BJ (cell line): ENCODE results near the gene TIMM23B. TPM values are rescaled to one million over a fixed set of nuclear protein-coding genes. Genes with fewer than 3 reads are reported as not detected.
"Not testable (repeated sequence)": the region's sequence is repeated elsewhere in the genome, so short reads cannot be mapped to it uniquely, and the experiment has no call there.

Experiments
- CTCF ChIA-PET: fragments of 350-600 bp; formaldehyde crosslinking; extraction: SDS; loops from one replicate; lab custom pipeline; 2021; ENCODE audit warnings: antibody characterized with exemption, inconsistent platforms; lab: Yijun Ruan, JAX
- POLR2A ChIA-PET: fragments of 300-600 bp; sonication (Branson Sonifier 250); formaldehyde crosslinking; extraction: SDS; loops from one replicate; lab custom pipeline; 2021; ENCODE audit warnings: antibody characterized with exemption; lab: Charles Lee
- DNase-seq: peaks from one replicate; pipeline ENCODE4 v3.0.0-alpha.2; 2011; ENCODE audit warnings: low read depth
- H3K27me3 ChIP-seq: 2 replicates; pipeline ENCODE4 v1.6.0; 2011; ENCODE audit warnings: low read length; ENCODE audit not compliant: control insufficient read depth, insufficient read depth
- H3K36me3 ChIP-seq: 2 replicates; pipeline ENCODE4 v1.5.1; 2011; ENCODE audit warnings: low read length; ENCODE audit not compliant: control insufficient read depth, insufficient read depth
- H3K4me3 ChIP-seq: 2 replicates; pipeline ENCODE4 v1.5.1; 2011; ENCODE audit warnings: low read depth, mild to moderate bottlenecking, control low read depth, low read length
- polyA plus RNA-seq: library from polyadenylated mRNA; depleted of rRNA; stranded (reverse); fragments of >200 nt; gene quantifications from 2 replicates; pipeline ENCODE4 v1.2.3, GENCODE V29; 2011
- TF ChIP-seq, protein P1 (sequence below): IDR thresholded peaks from 2 replicates; pipeline ENCODE4 v1.5.1; 2011; ENCODE audit warnings: low read depth, mild to moderate bottlenecking, control low read depth, inconsistent platforms, low read length, moderate library complexity; ENCODE audit not compliant: insufficient read depth

The TIMM23B gene
- polyA plus RNA-seq, 1 experiment = 11.4 TPM

DNA sequence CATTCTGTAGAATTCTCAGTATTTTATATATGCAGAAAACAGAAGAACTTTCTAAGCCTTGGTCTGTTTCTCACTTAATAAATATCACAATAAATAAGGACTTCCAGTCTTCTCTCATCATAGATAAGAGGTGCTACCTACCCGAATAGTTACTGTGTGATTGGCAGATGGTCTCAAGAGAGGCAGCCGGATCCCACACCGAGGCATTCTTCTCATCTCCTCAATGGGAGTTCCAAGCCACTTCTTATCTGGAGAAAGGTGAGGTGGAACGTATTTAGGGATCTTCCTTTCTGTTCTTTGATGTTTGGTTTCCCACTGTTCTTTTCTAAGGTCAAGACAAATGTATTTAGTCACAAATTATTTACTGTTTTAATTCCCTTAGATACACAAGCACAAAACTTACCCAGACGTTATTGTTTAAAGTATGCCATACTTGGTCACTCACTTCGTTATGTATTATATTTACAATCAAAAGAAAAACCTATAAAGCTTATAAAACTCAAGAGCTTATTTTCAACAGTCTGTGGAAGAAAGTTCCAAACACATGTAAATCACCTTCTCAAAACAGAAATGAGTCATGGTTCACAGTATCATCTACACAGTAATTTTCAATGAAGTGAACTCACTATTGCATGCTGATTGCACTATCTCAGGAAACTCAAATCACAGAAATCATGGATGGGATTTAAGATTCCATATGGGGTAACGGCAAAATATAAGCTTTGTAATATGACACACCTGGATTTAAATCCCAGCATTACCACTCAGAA is 9.7 kb upstream of the TIMM23B start:
- CTCF ChIA-PET, H3K36me3 ChIP-seq, H3K27me3 ChIP-seq, POLR2A ChIA-PET, DNase-seq, H3K4me3 ChIP-seq: not testable (repeated sequence)

DNA sequence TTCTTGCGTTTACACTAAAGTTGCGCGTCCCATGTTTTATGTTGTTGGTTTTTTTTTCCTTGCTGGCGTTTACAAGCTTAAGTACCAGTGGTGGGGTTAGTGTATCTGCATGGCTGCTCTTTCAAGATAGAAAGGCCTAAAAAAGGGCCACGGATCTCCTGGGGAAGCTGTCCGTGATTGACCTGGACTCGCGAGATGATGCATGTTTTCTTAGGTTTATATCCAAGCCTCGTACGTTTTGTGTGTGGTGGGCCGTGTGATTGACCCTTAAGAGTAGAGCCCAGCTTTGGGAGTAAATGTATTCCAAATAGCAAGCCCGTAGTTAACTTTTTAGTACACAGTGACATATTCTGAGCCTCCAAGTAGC is 469 bp downstream of the TIMM23B start:
- POLR2A ChIA-PET, H3K27me3 ChIP-seq, H3K36me3 ChIP-seq, DNase-seq, CTCF ChIA-PET: not testable (repeated sequence)
- peak overlapping the region; percentile 75 for H3K4me3 ChIP-seq

DNA sequence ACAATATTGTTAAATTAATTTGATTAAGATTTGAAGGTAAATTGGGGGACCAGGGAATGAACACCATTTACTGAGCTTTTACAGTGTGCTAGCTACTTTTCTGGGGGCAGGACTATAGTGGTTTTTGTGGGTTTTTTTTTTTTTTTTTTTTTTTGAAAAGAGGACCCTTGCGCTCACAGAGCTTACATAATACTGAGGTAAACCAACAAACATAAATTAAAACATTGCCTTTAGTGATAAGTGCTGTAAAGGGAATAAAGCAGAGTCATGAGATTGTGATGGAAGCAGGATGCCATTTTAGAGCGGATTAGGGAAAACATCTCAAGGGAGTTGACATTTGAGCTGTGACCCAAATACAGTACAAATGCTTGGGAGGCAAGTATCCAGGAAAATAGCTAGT is 1.8 kb downstream of the TIMM23B start:
- POLR2A ChIA-PET, H3K36me3 ChIP-seq, H3K4me3 ChIP-seq, DNase-seq, CTCF ChIA-PET, H3K27me3 ChIP-seq: not testable (repeated sequence)

DNA sequence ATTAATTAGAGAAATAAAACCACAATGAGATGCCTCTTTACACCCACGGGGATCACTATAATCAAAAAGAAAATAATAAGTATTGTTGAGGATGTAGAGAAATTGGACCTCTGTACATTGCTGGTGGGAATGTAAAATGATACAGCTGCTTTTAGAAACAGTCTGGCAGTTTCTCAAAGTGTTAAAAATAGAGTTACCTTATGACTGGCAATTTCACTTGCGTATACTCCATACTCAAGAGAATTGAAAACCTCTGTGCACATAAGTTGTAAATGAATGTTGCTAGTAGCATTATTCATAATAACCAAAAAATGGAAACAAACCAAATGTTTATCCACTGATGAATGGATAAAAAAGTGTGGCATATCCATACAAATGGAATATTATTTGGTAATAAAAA is 6.3 kb downstream of the TIMM23B start:
- POLR2A ChIA-PET, DNase-seq, H3K27me3 ChIP-seq, H3K4me3 ChIP-seq, CTCF ChIA-PET, H3K36me3 ChIP-seq: not testable (repeated sequence)

DNA sequence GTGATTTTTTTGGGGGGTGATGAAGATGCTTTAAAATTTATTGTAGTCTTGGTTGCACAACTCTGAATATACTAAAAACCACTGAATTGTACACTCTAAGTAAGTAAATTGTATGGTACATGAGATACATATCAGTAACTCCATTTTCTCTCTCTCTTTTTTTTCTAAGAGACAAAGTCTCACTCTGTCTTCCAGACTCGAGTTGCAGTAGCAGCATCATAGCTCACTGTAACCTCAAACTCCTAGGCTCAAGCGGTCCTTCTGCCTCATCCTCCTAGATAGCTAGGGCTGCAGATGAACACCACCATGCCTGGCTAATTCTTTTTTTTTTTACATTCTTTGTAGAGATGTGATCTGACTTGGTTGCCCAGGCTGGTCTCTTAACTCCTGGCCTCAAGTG is 6.9 kb downstream of the TIMM23B start:
- H3K36me3 ChIP-seq, H3K27me3 ChIP-seq, DNase-seq, CTCF ChIA-PET, H3K4me3 ChIP-seq, POLR2A ChIA-PET: not testable (repeated sequence)

DNA sequence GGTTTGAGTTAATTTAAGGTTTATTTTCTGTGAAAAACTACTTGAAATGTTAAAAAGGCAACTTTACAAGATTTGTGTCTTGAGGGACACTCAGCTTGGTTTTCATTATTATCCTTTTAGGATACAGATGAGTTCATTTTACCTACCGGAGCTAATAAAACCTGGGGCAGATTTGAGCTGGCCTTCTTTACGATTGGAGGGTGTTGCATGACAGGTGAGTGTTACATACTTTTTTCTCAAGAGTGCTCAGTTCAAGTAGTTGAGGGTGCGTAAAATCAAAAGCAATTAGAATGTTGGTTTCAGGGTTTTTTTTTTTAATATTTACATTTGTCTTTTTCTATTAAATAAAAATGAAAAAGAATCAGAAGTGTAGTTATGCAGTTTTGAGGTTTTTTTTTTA is 10.2 kb downstream of the TIMM23B start:
- H3K27me3 ChIP-seq, DNase-seq, POLR2A ChIA-PET, H3K4me3 ChIP-seq, CTCF ChIA-PET, H3K36me3 ChIP-seq: not testable (repeated sequence)

DNA sequence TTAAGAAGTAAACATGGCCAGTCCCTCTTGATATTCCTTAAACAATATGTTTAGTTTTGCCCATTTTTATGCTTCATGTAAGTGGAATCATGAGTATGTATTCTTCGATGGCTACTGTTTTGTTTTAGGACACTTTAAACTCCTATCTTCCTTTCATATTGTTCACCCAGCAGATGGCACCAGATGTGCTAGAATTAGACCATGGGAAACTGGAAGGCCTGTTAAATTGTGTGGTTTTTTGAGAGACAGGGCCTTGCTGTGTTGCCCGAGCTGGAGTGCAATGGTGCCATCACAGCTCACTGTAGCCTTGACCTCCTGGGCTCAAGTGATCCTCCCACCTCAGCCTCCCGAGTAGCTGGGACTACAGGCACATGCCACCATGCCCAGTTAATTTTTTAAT is 11.3 kb downstream of the TIMM23B start:
- TF ChIP-seq, protein P1, sequence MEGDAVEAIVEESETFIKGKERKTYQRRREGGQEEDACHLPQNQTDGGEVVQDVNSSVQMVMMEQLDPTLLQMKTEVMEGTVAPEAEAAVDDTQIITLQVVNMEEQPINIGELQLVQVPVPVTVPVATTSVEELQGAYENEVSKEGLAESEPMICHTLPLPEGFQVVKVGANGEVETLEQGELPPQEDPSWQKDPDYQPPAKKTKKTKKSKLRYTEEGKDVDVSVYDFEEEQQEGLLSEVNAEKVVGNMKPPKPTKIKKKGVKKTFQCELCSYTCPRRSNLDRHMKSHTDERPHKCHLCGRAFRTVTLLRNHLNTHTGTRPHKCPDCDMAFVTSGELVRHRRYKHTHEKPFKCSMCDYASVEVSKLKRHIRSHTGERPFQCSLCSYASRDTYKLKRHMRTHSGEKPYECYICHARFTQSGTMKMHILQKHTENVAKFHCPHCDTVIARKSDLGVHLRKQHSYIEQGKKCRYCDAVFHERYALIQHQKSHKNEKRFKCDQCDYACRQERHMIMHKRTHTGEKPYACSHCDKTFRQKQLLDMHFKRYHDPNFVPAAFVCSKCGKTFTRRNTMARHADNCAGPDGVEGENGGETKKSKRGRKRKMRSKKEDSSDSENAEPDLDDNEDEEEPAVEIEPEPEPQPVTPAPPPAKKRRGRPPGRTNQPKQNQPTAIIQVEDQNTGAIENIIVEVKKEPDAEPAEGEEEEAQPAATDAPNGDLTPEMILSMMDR = 0 out of 2 replicates have a peak, but pooled peaks have one; percentile 5
- POLR2A ChIA-PET, H3K4me3 ChIP-seq, H3K27me3 ChIP-seq, CTCF ChIA-PET, DNase-seq, H3K36me3 ChIP-seq: not testable (repeated sequence)

DNA sequence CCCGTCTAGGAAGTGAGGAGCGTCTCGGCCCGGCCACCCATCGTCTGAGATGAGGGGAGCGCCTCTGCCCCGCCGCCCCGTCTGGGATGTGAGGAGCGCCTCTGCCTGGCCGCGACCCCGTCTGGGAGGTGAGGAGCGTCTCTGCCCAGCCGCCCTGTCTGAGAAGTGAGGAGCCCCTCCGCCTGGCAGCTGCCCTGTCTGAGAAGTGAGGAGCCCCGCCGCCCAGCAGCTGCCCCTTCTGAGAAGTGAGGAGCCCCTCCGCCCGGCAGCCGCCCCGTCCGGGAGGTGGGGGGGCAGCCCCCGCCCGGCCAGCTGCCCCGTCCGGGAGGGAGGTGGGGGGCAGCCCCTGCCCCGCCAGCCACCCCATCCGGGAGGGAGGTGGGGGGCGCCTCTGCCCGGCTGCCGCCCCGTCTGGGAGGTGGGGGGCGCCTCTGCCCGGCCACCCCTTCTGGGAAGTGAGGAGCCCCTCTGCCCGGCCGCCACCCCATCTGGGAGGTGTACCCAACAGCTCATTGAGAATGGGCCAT is 28.5 kb downstream of the TIMM23B start:
- H3K27me3 ChIP-seq, POLR2A ChIA-PET, H3K36me3 ChIP-seq, CTCF ChIA-PET, H3K4me3 ChIP-seq, DNase-seq: not testable (repeated sequence)

DNA sequence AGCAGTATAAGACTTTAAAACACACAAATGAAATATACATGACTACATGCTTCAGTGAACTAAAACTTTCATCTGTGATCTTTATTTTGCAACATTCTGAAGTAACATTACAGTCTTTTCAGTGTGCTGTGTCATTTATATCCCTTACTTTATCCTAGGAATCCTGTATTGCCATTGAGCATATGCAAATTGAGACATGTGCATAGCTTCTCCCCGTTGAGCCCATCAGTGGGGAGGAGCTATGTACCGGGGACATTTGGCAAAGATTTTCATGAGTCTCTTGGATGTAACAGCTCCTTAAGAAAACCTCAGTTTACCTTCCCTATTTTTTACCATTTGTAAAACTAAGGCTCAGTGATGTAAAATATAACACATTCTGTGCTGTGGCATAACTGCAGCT is 29.6 kb downstream of the TIMM23B start:
- DNase-seq, H3K4me3 ChIP-seq, CTCF ChIA-PET, H3K36me3 ChIP-seq, H3K27me3 ChIP-seq, POLR2A ChIA-PET: not testable (repeated sequence)

DNA sequence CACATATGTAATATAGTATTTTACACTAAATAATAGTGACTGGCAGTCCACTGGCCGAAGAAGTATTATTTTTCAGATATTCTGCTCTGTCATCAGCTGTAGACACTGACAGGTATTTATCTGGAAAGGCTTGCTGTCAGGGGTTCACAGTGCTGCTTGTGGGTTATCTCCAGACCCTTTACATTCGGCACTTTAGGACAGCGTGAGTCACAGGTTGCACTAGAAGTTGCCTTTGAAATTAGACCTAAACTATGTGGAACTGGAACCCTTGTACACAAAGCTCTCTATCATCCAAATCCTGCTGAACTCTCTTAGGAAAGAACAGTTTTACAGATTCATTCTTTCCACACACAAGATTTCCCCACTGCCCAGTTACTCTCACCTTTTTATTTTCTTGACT is 30.2 kb downstream of the TIMM23B start:
- H3K36me3 ChIP-seq, H3K4me3 ChIP-seq, CTCF ChIA-PET, DNase-seq, H3K27me3 ChIP-seq, POLR2A ChIA-PET: not testable (repeated sequence)

DNA sequence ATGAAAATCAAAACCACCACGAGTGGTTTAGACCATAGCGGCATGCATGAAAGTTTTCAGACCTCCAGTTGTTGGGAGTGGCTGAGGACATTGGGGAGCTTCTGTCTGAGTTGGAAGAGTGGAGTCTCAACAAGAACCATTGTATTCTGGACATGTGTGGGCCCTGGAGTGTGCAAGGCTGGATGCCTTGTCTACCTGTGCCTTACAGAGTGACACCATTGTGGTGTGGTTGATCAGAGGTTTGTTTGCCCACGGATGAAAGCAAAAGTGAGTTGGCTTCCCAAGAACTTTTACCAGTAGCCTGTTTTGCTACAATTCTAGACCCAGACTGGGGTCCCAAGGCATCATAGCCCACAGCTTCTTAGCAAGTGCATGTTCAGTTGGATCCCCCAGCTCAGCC is 35.9 kb downstream of the TIMM23B start:
- H3K4me3 ChIP-seq, POLR2A ChIA-PET, CTCF ChIA-PET, H3K27me3 ChIP-seq, DNase-seq, H3K36me3 ChIP-seq: not testable (repeated sequence)

DNA sequence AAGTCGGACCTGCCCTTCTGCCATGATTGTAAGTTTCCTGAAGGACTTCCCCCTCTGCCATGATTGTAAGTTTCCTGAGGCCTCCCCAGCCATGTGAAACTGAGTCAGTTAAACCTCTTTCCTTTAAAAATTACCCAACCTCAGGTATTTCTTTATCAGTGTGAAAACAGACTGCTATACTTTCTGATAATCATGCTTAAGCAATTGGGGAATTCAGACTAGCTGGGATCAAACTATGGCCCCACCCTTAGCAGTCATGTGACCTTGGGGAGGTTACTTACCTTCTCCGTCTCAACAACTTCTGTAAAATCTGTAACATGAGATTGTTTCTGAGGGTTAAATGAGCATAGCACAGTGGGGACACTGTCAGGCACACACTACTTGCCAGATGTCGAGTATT is 45.4 kb downstream of the TIMM23B start:
- H3K4me3 ChIP-seq, H3K36me3 ChIP-seq, H3K27me3 ChIP-seq, POLR2A ChIA-PET, CTCF ChIA-PET, DNase-seq: not testable (repeated sequence)
